Cardiac muscle cell (in vitro differentiated cells and primary cell): ENCODE measurements around the gene SIGLEC9. TPM values are rescaled to one million over a fixed set of nuclear protein-coding genes. Genes with fewer than 3 reads are reported as not detected.

ENCODE experiments used
- DNase-seq, 2 donors: peaks; one replicate each; pipeline versions ENCODE4 v3.0.0 to v3.0.0-alpha.2; 2010 to 2017; ENCODE audit warnings: low read depth in 1 of 2, low spot score in 1 of 2
- H3K27ac ChIP-seq: fragments of 200-600 bp; sonication (generic); 2 replicates; pipeline ENCODE4 v1.5.1; 2016
- H3K27me3 ChIP-seq: fragments of 200-600 bp; sonication (generic); 2 replicates; pipeline ENCODE4 v1.6.0; 2016; ENCODE audit warnings: control low read depth
- H3K36me3 ChIP-seq: fragments of 200-600 bp; sonication (generic); 2 replicates; pipeline ENCODE4 v1.5.1; 2016; ENCODE audit warnings: control low read depth
- H3K4me1 ChIP-seq: fragments of 200-600 bp; sonication (generic); 2 replicates; pipeline ENCODE4 v1.8.1; 2017; ENCODE audit warnings: low read depth, mild to moderate bottlenecking, mixed run types
- H3K4me3 ChIP-seq: fragments of 200-600 bp; sonication (generic); 2 replicates; pipeline ENCODE4 v1.5.1; 2016; ENCODE audit warnings: mild to moderate bottlenecking
- H3K9me3 ChIP-seq: fragments of 200-600 bp; sonication (generic); 2 replicates; pipeline ENCODE4 v1.5.1; 2017; ENCODE audit warnings: low read depth, mild to moderate bottlenecking, control low read depth
- polyA plus RNA-seq: library from polyadenylated mRNA; unstranded; fragments of >200 nt; fragmentation: Nextera tagmentation; extraction: Ambion mirVana; gene quantifications from 2 replicates; pipeline ENCODE4 v1.2.1, GENCODE V29; 2016
- total RNA-seq: library from RNA; depleted of rRNA; stranded (reverse); fragments of >200 nt; gene quantifications from 2 replicates; pipeline ENCODE4 v1.2.3, GENCODE V29; 2016
- TF ChIP-seq, protein P1 (sequence below): IDR thresholded peaks from 2 replicates; pipeline ENCODE4 v1.5.1; 2012; ENCODE audit warnings: low read depth, mild to moderate bottlenecking, low read length

The SIGLEC9 gene
- total and polyA plus RNA-seq, 2 experiments from 2014 or later, result not detected

DNA sequence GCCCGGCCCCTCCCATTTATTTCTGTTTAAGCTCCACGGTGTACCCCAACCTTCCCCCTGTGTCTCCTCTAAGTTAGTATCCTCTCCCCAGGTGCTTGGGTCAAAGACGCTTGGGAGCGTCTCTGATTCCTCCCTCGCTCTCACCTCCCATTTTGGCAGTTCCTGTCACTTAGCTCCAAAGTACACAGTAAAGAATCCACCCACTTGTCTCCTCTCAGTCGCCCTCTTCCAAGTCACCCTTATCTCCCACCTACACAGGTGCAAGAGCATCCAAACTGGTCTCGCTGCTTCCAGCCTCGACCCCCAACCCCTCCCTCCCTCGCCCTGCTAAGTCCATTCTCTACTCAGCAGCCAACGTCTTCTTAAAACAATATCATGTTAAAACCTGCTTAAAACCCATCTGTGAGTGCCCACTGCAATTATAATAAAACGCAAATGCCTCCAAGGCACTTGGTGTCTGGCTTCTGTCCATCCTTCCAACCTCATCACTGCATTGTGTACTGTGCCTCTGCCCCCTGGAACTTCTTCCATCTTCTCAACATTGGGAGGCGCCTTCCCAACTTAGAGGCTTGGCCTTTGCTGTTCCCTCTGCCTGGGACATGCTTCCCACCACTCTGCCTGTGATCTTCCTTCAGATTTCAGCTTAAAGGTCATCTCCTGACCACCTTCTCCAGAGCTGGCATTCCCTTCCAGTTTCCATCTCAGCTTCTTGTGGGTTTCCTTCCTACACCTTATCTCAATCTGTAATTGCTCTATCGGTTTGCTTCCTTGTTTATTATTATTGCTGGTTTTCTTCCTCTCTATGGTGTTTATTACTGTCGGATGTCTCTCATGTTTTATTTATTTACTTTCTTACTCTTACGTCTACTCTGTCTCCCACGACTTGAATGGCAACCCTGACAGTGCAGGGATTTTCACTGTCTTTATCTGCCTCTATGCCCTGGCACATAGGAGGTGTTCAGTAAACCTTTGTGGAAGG lies 32.5 kb upstream of the SIGLEC9 start:
- DNase-seq, result no peak
- TF ChIP-seq, protein P1, sequence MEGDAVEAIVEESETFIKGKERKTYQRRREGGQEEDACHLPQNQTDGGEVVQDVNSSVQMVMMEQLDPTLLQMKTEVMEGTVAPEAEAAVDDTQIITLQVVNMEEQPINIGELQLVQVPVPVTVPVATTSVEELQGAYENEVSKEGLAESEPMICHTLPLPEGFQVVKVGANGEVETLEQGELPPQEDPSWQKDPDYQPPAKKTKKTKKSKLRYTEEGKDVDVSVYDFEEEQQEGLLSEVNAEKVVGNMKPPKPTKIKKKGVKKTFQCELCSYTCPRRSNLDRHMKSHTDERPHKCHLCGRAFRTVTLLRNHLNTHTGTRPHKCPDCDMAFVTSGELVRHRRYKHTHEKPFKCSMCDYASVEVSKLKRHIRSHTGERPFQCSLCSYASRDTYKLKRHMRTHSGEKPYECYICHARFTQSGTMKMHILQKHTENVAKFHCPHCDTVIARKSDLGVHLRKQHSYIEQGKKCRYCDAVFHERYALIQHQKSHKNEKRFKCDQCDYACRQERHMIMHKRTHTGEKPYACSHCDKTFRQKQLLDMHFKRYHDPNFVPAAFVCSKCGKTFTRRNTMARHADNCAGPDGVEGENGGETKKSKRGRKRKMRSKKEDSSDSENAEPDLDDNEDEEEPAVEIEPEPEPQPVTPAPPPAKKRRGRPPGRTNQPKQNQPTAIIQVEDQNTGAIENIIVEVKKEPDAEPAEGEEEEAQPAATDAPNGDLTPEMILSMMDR, result no peak
- Histone ChIP-seq H3K36me3 (no peaks in the 10 kb centered on the region), H3K27ac (no peak overlapping the region), H3K27me3 (no peaks in the 10 kb centered on the region), H3K4me3 (no peak overlapping the region), H3K4me1 (no peaks in the 10 kb centered on the region), H3K9me3 (no peaks in the 10 kb centered on the region)

GRCh38 chr19:51093101-51093500 lies 31.6 kb upstream of the SIGLEC9 start:
- DNase-seq, result no peak
- no peaks in the 10 kb centered on the region for H3K9me3 ChIP-seq
- no peaks in the 10 kb centered on the region for H3K4me1 ChIP-seq
- no peaks in the 10 kb centered on the region for H3K27me3 ChIP-seq
- TF ChIP-seq, protein P1, result no peak
- H3K27ac ChIP-seq, result no peak overlapping the region
- no peak overlapping the region for H3K4me3 ChIP-seq
- no peaks in the 10 kb centered on the region for H3K36me3 ChIP-seq

- TF ChIP-seq, protein P1, result no peak
- DNase-seq, result no peak
- Histone ChIP-seq H3K27ac (no peak overlapping the region), H3K4me1 (no peaks in the 10 kb centered on the region), H3K9me3 (no peaks in the 10 kb centered on the region), H3K36me3 (no peaks in the 10 kb centered on the region), H3K4me3 (no peak overlapping the region), H3K27me3 (no peaks in the 10 kb centered on the region)
Measured at GRCh38 chr19:51093510-51094345, 31.0 kb upstream of the SIGLEC9 start.

- Histone ChIP-seq H3K27ac (no peak overlapping the region), H3K4me3 (no peak overlapping the region), H3K36me3 (no peaks in the 10 kb centered on the region), H3K9me3 (no peaks in the 10 kb centered on the region), H3K4me1 (no peaks in the 10 kb centered on the region), H3K27me3 (no peaks in the 10 kb centered on the region)
- TF ChIP-seq, protein P1, result peak; percentile 67
- DNase-seq, result peak; percentile 25 to 68
Measured at GRCh38 chr19:51094696-51095279, 29.9 kb upstream of the SIGLEC9 start.

DNA sequence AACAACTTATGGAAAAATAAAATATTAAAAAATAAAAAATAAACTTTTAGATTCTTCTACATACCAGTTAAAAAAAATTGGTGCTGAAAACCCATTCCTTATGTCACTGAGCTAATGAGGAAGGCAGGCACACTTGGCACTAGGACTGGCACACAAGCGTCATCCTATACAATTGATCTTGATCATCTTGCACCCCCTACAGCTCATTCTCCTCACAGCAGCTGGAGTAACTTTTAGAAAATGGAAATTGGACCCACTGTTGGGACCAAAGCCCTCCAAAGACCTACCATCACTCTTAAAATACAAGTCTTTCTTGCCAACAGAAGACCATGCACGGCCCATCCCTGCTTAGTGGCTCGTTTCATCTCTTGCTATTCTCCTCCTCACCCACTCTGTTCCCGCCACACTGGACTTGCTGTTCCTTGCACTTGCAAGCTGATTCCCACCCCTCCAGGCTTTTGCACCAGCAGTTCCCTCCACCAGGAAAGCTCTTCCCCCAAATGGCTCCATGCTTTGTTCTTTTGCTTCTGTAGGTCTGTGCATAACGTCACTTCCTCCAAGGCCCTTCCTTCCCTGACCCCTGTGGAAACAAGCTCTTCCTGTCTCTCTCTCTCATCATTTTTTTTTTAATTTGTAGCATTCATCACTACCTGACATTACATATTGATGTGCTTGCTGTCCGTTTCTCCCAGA lies 28.1 kb upstream of the SIGLEC9 start:
- Histone ChIP-seq H3K4me1 (no peaks in the 10 kb centered on the region), H3K4me3 (no peak overlapping the region), H3K9me3 (no peaks in the 10 kb centered on the region), H3K27me3 (no peaks in the 10 kb centered on the region), H3K27ac (no peak overlapping the region), H3K36me3 (no peaks in the 10 kb centered on the region)
- DNase-seq, result no peak
- TF ChIP-seq, protein P1, result peak; percentile 39
